Lung (tissue), 12 donors: ENCODE data around the gene CTPS2. TPM values are rescaled to one million over a fixed set of nuclear protein-coding genes. Genes with fewer than 3 reads are reported as not detected.
"Not testable (repeated sequence)": the region's sequence is repeated elsewhere in the genome, so short reads cannot be mapped to it uniquely, and the experiment has no call there.

ENCODE experiments used
- ATAC-seq: fragments of 200-7000 bp; cut with Tn5 transposase; one replicate; pipeline ENCODE4 v1.9.1; 2020; ENCODE audit warnings: moderate number of reproducible peaks; ENCODE audit not compliant: insufficient read depth, low FRiP score
- DNase-seq, 3 donors: peaks; one replicate each; pipeline ENCODE4 v3.0.0-alpha.2; 2013 to 2017
- H3K27ac ChIP-seq, 2 donors: one replicate each; pipeline ENCODE4 v1.5.1; 2013; ENCODE audit warnings: mild to moderate bottlenecking in 2 of 2, moderate library complexity in 2 of 2, control low read depth in 1 of 2, inconsistent platforms in 1 of 2, low read depth in 1 of 2, low read length in 1 of 2
- H3K27me3 ChIP-seq, 3 donors: one replicate each; pipeline ENCODE4 v1.5.1; 2013; ENCODE audit warnings: low read length in 2 of 3; ENCODE audit not compliant: control insufficient read depth in 3 of 3, insufficient read depth in 3 of 3
- H3K36me3 ChIP-seq, 4 donors: one replicate each; pipeline ENCODE4 v1.5.1; 2013; ENCODE audit warnings: low read length in 4 of 4, mild to moderate bottlenecking in 1 of 4, moderate library complexity in 1 of 4; ENCODE audit not compliant: control insufficient read depth in 4 of 4, insufficient read depth in 4 of 4
- H3K4me1 ChIP-seq, 5 donors: one replicate each; pipeline ENCODE4 v1.5.1; 2013; ENCODE audit warnings: low read length in 5 of 5, mild to moderate bottlenecking in 2 of 5, moderate library complexity in 1 of 5; ENCODE audit not compliant: control insufficient read depth in 5 of 5, insufficient read depth in 5 of 5
- H3K4me3 ChIP-seq: one replicate; pipeline ENCODE4 v1.5.1; 2013; ENCODE audit warnings: mild to moderate bottlenecking, control low read depth, moderate library complexity
- H3K9ac ChIP-seq, 2 donors: one replicate each; pipeline ENCODE4 v1.5.1; 2013; ENCODE audit warnings: low read length in 2 of 2, control low read depth in 1 of 2; ENCODE audit not compliant: insufficient read depth in 1 of 2
- H3K9me3 ChIP-seq, 4 donors: one replicate each; pipeline ENCODE4 v1.5.1; 2013; ENCODE audit warnings: low read length in 3 of 4, mild to moderate bottlenecking in 1 of 4, moderate library complexity in 1 of 4; ENCODE audit not compliant: control insufficient read depth in 4 of 4, insufficient read depth in 3 of 4
- CTCF ChIP-seq: IDR thresholded peaks from 2 replicates; pipeline ENCODE4 v1.5.1; 2012; ENCODE audit warnings: mild to moderate bottlenecking; ENCODE audit errors: control extremely low read depth, extremely low read depth
- WGBS, 2 donors: extraction: QIAGEN DNeasy Blood & Tissue Kit; methylation state at CpG; one replicate each; pipeline ENCODE4 v1.1.7; 2013; 5-methylcytosine and 5-hydroxymethylcytosine counted together
- polyA plus RNA-seq, 2 donors: library from polyadenylated mRNA; stranded (reverse); fragments of 200-250 nt; gene quantifications; one replicate each; pipeline ENCODE4 v1.2.1, GENCODE V29; 2013
- total RNA-seq, 2 donors: library from RNA; depleted of rRNA in 1 of 2; stranded (reverse); fragments of >200 nt in 1 of 2; gene quantifications; one replicate each; pipeline ENCODE4 v1.2.1, GENCODE V29; 2014 to 2021
- donor health status: control.
- donor health status: control.
- donor health status: Bipolar disorder and iron deficiency.
- donor health status: healthy.
- donor health status: DM: yes; HTN: yes; CAD: no.

The CTPS2 gene
- total and polyA plus RNA-seq, 4 donors: 4.2 to 36.8 (median 9.9) TPM

- ATAC-seq: no peak
- 87 to 95% methylated on average over 4 of the region's 4 CpGs for WGBS, 2 donors
These were observed 10.0 kb upstream of the CTPS2 start for GRCh38 chrX:16722481-16722880.

GRCh38 chrX:16719334-16720084 lies 7.0 kb upstream of the CTPS2 start, which contains the start of gene SYAP1:
Gene SYAP1, plus strand, starts transcription at chrX:16719612. Its CDS starts 113 bp downstream, at chrX:16719725.
- ATAC-seq (peak; percentile 98), DNase-seq (peak; percentile 97 to 99 (median 98))
- peak within 1 kb of the TSS; percentile 93 to 98 for H3K27ac ChIP-seq
- 1 to 2% methylated on average over 29 to 54 of the region's 54 CpGs for WGBS, 2 donors
- no peaks in the 10 kb centered on the region for H3K36me3 ChIP-seq
- peak within 1 kb of the TSS; percentile 97 to 98 for H3K9ac ChIP-seq
- peaks cover 0 to 14% (median 6%) of the 10 kb centered on the region in 3 donors for H3K27me3 ChIP-seq
- peak within 1 kb of the TSS; percentile 83 for H3K4me3 ChIP-seq
- peaks cover 0 to 2% (median 0%) of the 10 kb centered on the region in 4 donors for H3K9me3 ChIP-seq
- H3K4me1 ChIP-seq: peaks cover 0 to 11% (median 2%) of the 10 kb centered on the region in 5 donors
- TF ChIP-seq CTCF: no peak

More at GRCh38 chrX:16722481-16722880, 10.0 kb upstream of the CTPS2 start:
- Histone ChIP-seq H3K27me3 (peaks cover 0 to 17% (median 2%) of the 10 kb centered on the region in 3 donors), H3K9ac (no peak overlapping the region), H3K27ac (no peak overlapping the region), H3K4me3 (no peak overlapping the region), H3K4me1 (peaks cover 0 to 11% (median 2%) of the 10 kb centered on the region in 5 donors), H3K9me3 (peaks cover 0 to 2% (median 0%) of the 10 kb centered on the region in 4 donors), H3K36me3 (no peaks in the 10 kb centered on the region)
- no peak for DNase-seq
- TF ChIP-seq CTCF: no peak

GRCh38 chrX:16718824-16719333 lies 6.4 kb upstream of the CTPS2 start:
- no peak for TF ChIP-seq CTCF
- H3K4me1 ChIP-seq: peaks cover 0 to 11% (median 2%) of the 10 kb centered on the region in 5 donors
- H3K9me3 ChIP-seq: peaks cover 0 to 2% (median 0%) of the 10 kb centered on the region in 4 donors
- H3K9ac ChIP-seq: peak overlapping the region; percentile 97 to 98
- ATAC-seq: no peak
- H3K27ac ChIP-seq: peak overlapping the region; percentile 93 to 98
- DNase-seq: no peak
- 10 to 13% methylated on average over 6 of the region's 6 CpGs for WGBS, 2 donors
- peak overlapping the region; percentile 83 for H3K4me3 ChIP-seq
- H3K27me3 ChIP-seq: peaks cover 0 to 15% (median 6%) of the 10 kb centered on the region in 3 donors
- no peaks in the 10 kb centered on the region for H3K36me3 ChIP-seq

GRCh38 chrX:16716451-16716850 lies 4.0 kb upstream of the CTPS2 start:
- not testable (repeated sequence) for DNase-seq, H3K36me3 ChIP-seq, H3K9ac ChIP-seq, H3K9me3 ChIP-seq, H3K27ac ChIP-seq, ATAC-seq, H3K4me3 ChIP-seq
- Histone ChIP-seq H3K27me3 (peaks cover 0 to 26% (median 19%) of the 10 kb centered on the region in 3 donors), H3K4me1 (peaks cover 0 to 11% (median 0%) of the 10 kb centered on the region in 5 donors)
- 85 to 86% methylated on average over 5 to 6 of the region's 6 CpGs for WGBS, 2 donors

GRCh38 chrX:16715638-16716037 lies 3.2 kb upstream of the CTPS2 start:
- Histone ChIP-seq H3K27me3 (peaks cover 0 to 31% (median 26%) of the 10 kb centered on the region in 3 donors), H3K4me1 (peaks cover 0 to 11% (median 0%) of the 10 kb centered on the region in 5 donors)
- not testable (repeated sequence) for H3K9me3 ChIP-seq, ATAC-seq, DNase-seq, H3K9ac ChIP-seq, H3K27ac ChIP-seq, H3K36me3 ChIP-seq, H3K4me3 ChIP-seq
- 92 to 93% methylated on average over 1 to 6 of the region's 6 CpGs for WGBS, 2 donors
